DMS53 treated with DMSO at 0.1 percent for 48 hours (cell line): Measurements from ENCODE around the gene CERS3.

Source experiments
- DNase-seq: peaks from one replicate; lab custom pipeline; 2025; ENCODE audit not compliant: unreplicated experiment; lab: John Stamatoyannopoulos, UW

The CERS3 gene

GRCh38 chr15:100528833-100529428 is at the start of gene CERS3:
CERS3 (minus strand) TSS chr15:100528950; CDS start chr15:100501849, 27,101 bp downstream.
- no peak for DNase-seq

- no peak for DNase-seq
These were observed 44.8 kb upstream of the CERS3 start for GRCh38 chr15:100573526-100573925.

- peak; percentile 2 for DNase-seq
These were observed 43.7 kb upstream of the CERS3 start for GRCh38 chr15:100572362-100572983.

- DNase-seq = no peak
These were observed 42.9 kb upstream of the CERS3 start for GRCh38 chr15:100571592-100572167.

- DNase-seq = no peak
These were observed 42.1 kb upstream of the CERS3 start for GRCh38 chr15:100570735-100571313.

GRCh38 chr15:100570275-100570674 is 41.5 kb upstream of the CERS3 start:
- DNase-seq = no peak

GRCh38 chr15:100569391-100569790 is 40.6 kb upstream of the CERS3 start:
- no peak for DNase-seq

- no peak for DNase-seq
These were observed 38.3 kb upstream of the CERS3 start for GRCh38 chr15:100566850-100567628.

- no peak for DNase-seq
These were observed 36.8 kb upstream of the CERS3 start for GRCh38 chr15:100565591-100565990.

GRCh38 chr15:100560323-100560722 is 31.6 kb upstream of the CERS3 start:
- no peak for DNase-seq

GRCh38 chr15:100559330-100559729 is 30.6 kb upstream of the CERS3 start:
- DNase-seq = no peak

- DNase-seq = no peak
These were observed 30.1 kb upstream of the CERS3 start for GRCh38 chr15:100558771-100559254.

- DNase-seq = no peak
These were observed 24.7 kb upstream of the CERS3 start for GRCh38 chr15:100553468-100553867.

- DNase-seq = no peak
These were observed 19.2 kb upstream of the CERS3 start for GRCh38 chr15:100547961-100548360.

- no peak for DNase-seq
These were observed 16.2 kb upstream of the CERS3 start for GRCh38 chr15:100544946-100545345.

GRCh38 chr15:100544338-100544841 is 15.6 kb upstream of the CERS3 start:
- no peak for DNase-seq

- DNase-seq = no peak
These were observed 13.5 kb upstream of the CERS3 start for GRCh38 chr15:100542290-100542689.

- no peak for DNase-seq
These were observed 8.6 kb upstream of the CERS3 start for GRCh38 chr15:100537331-100537730.

GRCh38 chr15:100536733-100537132 is 8.0 kb upstream of the CERS3 start:
- no peak for DNase-seq

- no peak for DNase-seq
These were observed 5.1 kb upstream of the CERS3 start for GRCh38 chr15:100533886-100534285.

- DNase-seq = no peak
These were observed 3.1 kb upstream of the CERS3 start for GRCh38 chr15:100531823-100532327.
